ENCODE data around the gene FKBP10. TPM values are rescaled to one million over a fixed set of nuclear protein-coding genes. Genes with fewer than 3 reads are reported as not detected.

The FKBP10 gene
- 360 and 377 TPM in 2 replicates for polyA plus RNA-seq (2012; rRNA removed)
- polyA plus RNA-seq (2012; cell fraction: cytosol; rRNA removed), result 109 and 170 TPM in 2 replicates
- polyA plus RNA-seq (2012; cell fraction: nucleus; rRNA removed), result 1,131 and 1,228 TPM in 2 replicates

- peaks cover 17% of the 10 kb centered on the region for H4K20me1 ChIP-seq (ENCODE audit: insufficient read depth)
- H3K9me3 ChIP-seq, result no peaks in the 10 kb centered on the region
- H3K27me3 ChIP-seq (ENCODE audit: insufficient read depth), result no peaks in the 10 kb centered on the region
- peaks cover 15 to 24% of the 10 kb centered on the region in 2 experiments; a peak in 2 of 4 replicates for H3K4me1 ChIP-seq (ENCODE audit: control insufficient read depth in 1 of 2, insufficient read depth in 2 of 2, low read depth in 1 of 2, low read length in 1 of 2)
- 1% methylated on average over 32 of the region's 35 CpGs for WGBS (ENCODE audit: low lambda C conversion rate)
- ChIA-PET POLR2A (interaction anchor here (1.0 to 2.4 kb wide), 3 partner anchors 35 to 124 kb away, joined by 3 to 12 read pairs (median 11); partner anchors contain the start of genes EIF1 and KLHL11), CTCF (interaction anchor here (0.8 to 20.2 kb wide), 9 partner anchors 10 to 99 kb away, joined by 3 to 405 read pairs (median 5); partner anchors contain the start of genes HAP1, JUP and KLHL11)
- peak; percentile 97 for DNase-seq
- peak within 1 kb of the TSS; percentile 99 for H3K4me2 ChIP-seq
- H3K4me3 ChIP-seq (ENCODE audit: low read depth in 2 of 2, low read length in 1 of 2), result peak within 1 kb of the TSS; percentile 75 to 93
- H3K36me3 ChIP-seq (replicated peaks in 1 of 2; ENCODE audit: control insufficient read depth in 1 of 2, insufficient read depth in 2 of 2, low read length in 1 of 2), result peaks cover 2 to 10% of the 10 kb centered on the region in 2 experiments
- peak within 1 kb of the TSS; percentile 80 to 87 for H3K27ac ChIP-seq (ENCODE audit: low read depth in 2 of 2, low read length in 1 of 2)
- no peaks in the 10 kb centered on the region for H3F3A ChIP-seq (replicated peaks; ENCODE audit: insufficient read depth)
- H2AFZ ChIP-seq (ENCODE audit: low read depth), result peak within 1 kb of the TSS; percentile 92
- peaks cover 79% of the 10 kb centered on the region for H3K79me2 ChIP-seq (ENCODE audit: insufficient read depth)
- peak within 1 kb of the TSS; percentile 87 for H3K9ac ChIP-seq
- no peaks in the 10 kb centered on the region for H3K9me2 ChIP-seq
- TF ChIP-seq, protein P1, sequence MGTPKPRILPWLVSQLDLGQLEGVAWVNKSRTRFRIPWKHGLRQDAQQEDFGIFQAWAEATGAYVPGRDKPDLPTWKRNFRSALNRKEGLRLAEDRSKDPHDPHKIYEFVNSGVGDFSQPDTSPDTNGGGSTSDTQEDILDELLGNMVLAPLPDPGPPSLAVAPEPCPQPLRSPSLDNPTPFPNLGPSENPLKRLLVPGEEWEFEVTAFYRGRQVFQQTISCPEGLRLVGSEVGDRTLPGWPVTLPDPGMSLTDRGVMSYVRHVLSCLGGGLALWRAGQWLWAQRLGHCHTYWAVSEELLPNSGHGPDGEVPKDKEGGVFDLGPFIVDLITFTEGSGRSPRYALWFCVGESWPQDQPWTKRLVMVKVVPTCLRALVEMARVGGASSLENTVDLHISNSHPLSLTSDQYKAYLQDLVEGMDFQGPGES (IDR thresholded peaks at IDR 0.05; ENCODE audit: low read depth, low read length), result no peak
- TF ChIP-seq GABPA (IDR thresholded peaks at IDR 0.05; ENCODE audit: low read depth) (peak; percentile 62), RFX5 (IDR thresholded peaks at IDR 0.05; ENCODE audit: low read length) (peak; percentile 37; the same call in 1 of the 2 replicates), NRF1 (IDR thresholded peaks at IDR 0.05; ENCODE audit: low read depth, low read length) (no peak), NFIC (IDR thresholded peaks at IDR 0.05; ENCODE audit: borderline replicate concordance) (peak; percentile 14; the same call in 1 of the 2 replicates), SMC3 (IDR thresholded peaks at IDR 0.05; ENCODE audit: low read depth, low read length) (no peak), TAF1 (IDR thresholded peaks at IDR 0.05; ENCODE audit: borderline replicate concordance, low read depth, low read length) (peak; percentile 14; the same call in 1 of the 2 replicates), PBX3 (IDR thresholded peaks at IDR 0.05) (peak; percentile 36), CTCF (IDR thresholded peaks at IDR 0.05) (no peak), FOXM1 (IDR thresholded peaks at IDR 0.05; ENCODE audit: low read depth) (no peak), USF1 (IDR thresholded peaks at IDR 0.05; ENCODE audit: borderline replicate concordance, low read depth) (peak; percentile 44; the same call in 1 of the 2 replicates), RAD21 (IDR thresholded peaks at IDR 0.05; ENCODE audit: low read length) (no peak), GATA2 (CRISPR knock-in tag; IDR thresholded peaks at IDR 0.05) (no peak), POLR2AphosphoS5 (IDR thresholded peaks at IDR 0.05; ENCODE audit: low read depth, low read length) (0 out of 2 replicates have a peak, but pooled peaks have one; percentile 22), RXRA (IDR thresholded peaks at IDR 0.05; ENCODE audit: borderline replicate concordance, low read depth) (no peak)
- TF ChIP-seq, protein P2, sequence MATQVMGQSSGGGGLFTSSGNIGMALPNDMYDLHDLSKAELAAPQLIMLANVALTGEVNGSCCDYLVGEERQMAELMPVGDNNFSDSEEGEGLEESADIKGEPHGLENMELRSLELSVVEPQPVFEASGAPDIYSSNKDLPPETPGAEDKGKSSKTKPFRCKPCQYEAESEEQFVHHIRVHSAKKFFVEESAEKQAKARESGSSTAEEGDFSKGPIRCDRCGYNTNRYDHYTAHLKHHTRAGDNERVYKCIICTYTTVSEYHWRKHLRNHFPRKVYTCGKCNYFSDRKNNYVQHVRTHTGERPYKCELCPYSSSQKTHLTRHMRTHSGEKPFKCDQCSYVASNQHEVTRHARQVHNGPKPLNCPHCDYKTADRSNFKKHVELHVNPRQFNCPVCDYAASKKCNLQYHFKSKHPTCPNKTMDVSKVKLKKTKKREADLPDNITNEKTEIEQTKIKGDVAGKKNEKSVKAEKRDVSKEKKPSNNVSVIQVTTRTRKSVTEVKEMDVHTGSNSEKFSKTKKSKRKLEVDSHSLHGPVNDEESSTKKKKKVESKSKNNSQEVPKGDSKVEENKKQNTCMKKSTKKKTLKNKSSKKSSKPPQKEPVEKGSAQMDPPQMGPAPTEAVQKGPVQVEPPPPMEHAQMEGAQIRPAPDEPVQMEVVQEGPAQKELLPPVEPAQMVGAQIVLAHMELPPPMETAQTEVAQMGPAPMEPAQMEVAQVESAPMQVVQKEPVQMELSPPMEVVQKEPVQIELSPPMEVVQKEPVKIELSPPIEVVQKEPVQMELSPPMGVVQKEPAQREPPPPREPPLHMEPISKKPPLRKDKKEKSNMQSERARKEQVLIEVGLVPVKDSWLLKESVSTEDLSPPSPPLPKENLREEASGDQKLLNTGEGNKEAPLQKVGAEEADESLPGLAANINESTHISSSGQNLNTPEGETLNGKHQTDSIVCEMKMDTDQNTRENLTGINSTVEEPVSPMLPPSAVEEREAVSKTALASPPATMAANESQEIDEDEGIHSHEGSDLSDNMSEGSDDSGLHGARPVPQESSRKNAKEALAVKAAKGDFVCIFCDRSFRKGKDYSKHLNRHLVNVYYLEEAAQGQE (IDR thresholded peaks at IDR 0.05; ENCODE audit: low read depth, low read length), result no peak
- TF ChIP-seq, protein P3, sequence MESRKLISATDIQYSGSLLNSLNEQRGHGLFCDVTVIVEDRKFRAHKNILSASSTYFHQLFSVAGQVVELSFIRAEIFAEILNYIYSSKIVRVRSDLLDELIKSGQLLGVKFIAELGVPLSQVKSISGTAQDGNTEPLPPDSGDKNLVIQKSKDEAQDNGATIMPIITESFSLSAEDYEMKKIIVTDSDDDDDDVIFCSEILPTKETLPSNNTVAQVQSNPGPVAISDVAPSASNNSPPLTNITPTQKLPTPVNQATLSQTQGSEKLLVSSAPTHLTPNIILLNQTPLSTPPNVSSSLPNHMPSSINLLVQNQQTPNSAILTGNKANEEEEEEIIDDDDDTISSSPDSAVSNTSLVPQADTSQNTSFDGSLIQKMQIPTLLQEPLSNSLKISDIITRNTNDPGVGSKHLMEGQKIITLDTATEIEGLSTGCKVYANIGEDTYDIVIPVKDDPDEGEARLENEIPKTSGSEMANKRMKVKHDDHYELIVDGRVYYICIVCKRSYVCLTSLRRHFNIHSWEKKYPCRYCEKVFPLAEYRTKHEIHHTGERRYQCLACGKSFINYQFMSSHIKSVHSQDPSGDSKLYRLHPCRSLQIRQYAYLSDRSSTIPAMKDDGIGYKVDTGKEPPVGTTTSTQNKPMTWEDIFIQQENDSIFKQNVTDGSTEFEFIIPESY (IDR thresholded peaks at IDR 0.05; ENCODE audit: borderline replicate concordance, low read depth), result 0 out of 2 replicates have a peak, but pooled peaks have one; percentile 46
- TF ChIP-seq, protein P4, sequence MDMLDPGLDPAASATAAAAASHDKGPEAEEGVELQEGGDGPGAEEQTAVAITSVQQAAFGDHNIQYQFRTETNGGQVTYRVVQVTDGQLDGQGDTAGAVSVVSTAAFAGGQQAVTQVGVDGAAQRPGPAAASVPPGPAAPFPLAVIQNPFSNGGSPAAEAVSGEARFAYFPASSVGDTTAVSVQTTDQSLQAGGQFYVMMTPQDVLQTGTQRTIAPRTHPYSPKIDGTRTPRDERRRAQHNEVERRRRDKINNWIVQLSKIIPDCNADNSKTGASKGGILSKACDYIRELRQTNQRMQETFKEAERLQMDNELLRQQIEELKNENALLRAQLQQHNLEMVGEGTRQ (IDR thresholded peaks at IDR 0.05; ENCODE audit: borderline replicate concordance, low read depth, low read length), result no peak
These were observed at the start of gene FKBP10 for GRCh38 chr17:41812381-41813151. Gene FKBP10, plus strand, starts transcription at chr17:41813004. Its CDS starts 31 bp downstream, at chr17:41813035.
